HepG2 (cell line): ENCODE measurements around the gene STEAP2. TPM values are rescaled to one million over a fixed set of nuclear protein-coding genes. Genes with fewer than 3 reads are reported as not detected.

Experiments used
- ATAC-seq: fragments of 200-7000 bp; cut with Tn5 transposase; 3 replicates; pipeline ENCODE4 v1.9.1; 2020; ENCODE audit warnings: mild to moderate bottlenecking, moderate library complexity
- BruUV-seq: library from RNA; stranded (reverse); fragments of 400-500 nt; replicated peaks from 2 replicates; lab custom pipeline; 2021; lab: Mats Ljungman, UMichigan
- CTCF ChIA-PET: fragments of 300-600 bp; formaldehyde crosslinking; extraction: SDS; loops from one replicate; lab custom pipeline; 2021; ENCODE audit warnings: low total read pairs, inconsistent platforms, low intra/inter-chr PET ratio; lab: Yijun Ruan, JAX
- POLR2A ChIA-PET: fragments of 350-600 bp; sonication (Branson Sonifier 250); formaldehyde crosslinking; loops from one replicate; lab custom pipeline; 2020; ENCODE audit warnings: antibody characterized with exemption, inconsistent platforms; lab: Yijun Ruan, JAX
- DNase-seq: peaks from one replicate; pipeline ENCODE4 v3.0.0-alpha.2; 2015; ENCODE audit warnings: low spot score
- FAIRE-seq: peaks from 3 replicates; lab custom pipeline; 2011; peaks lifted over from hg19 to GRCh38; lab: Jason Lieb, UNC
- H2AFZ ChIP-seq: one replicate; pipeline ENCODE4 v1.6.1; 2011; ENCODE audit warnings: low read length, inconsistent platforms
- H3K27ac ChIP-seq: fragments of 300-600 bp; 3 replicates; pipeline ENCODE4 v1.8.0; 2011; ENCODE audit warnings: mixed run types, mild to moderate bottlenecking, mixed read lengths, low read length, inconsistent platforms; ENCODE audit not compliant: insufficient read depth; ENCODE audit errors: extremely low read length
- H3K27me3 ChIP-seq, 2 experiments: fragments of 200-600 bp in 1 of 2; 2 replicates in 1 of 2; 3 replicates in 1 of 2; pipeline versions ENCODE4 v1.6.0 to v1.8.0; 2011; ENCODE audit warnings: low read length in 2 of 2, mild to moderate bottlenecking in 2 of 2, moderate library complexity in 2 of 2, inconsistent platforms in 1 of 2; ENCODE audit not compliant: insufficient read depth in 2 of 2, control insufficient read depth in 1 of 2
- H3K36me3 ChIP-seq, 2 experiments: fragments of 200-600 bp in 1 of 2; replicated peaks in 1 of 2; 2 replicates in 1 of 2; 3 replicates in 1 of 2; pipeline versions ENCODE4 v1.5.1 to v1.8.0; 2011; ENCODE audit warnings: low read length in 2 of 2, inconsistent platforms in 1 of 2; ENCODE audit not compliant: insufficient read depth in 2 of 2, control insufficient read depth in 1 of 2
- H3K4me1 ChIP-seq: 2 replicates; pipeline ENCODE4 v1.5.1; 2012; ENCODE audit warnings: low read length, inconsistent platforms; ENCODE audit not compliant: insufficient read depth
- H3K4me2 ChIP-seq: 2 replicates; pipeline ENCODE4 v1.6.0; 2011; ENCODE audit warnings: low read depth, low read length, inconsistent platforms
- H3K4me3 ChIP-seq, 3 experiments: fragments of 200-600 bp in 1 of 3; sonication (generic), shearing (Covaris generic) in 1 of 3; replicated peaks in 1 of 3; 2 replicates each; pipeline ENCODE4 v1.5.1; 2011 to 2016; ENCODE audit warnings: low read length in 3 of 3, inconsistent platforms in 2 of 3, low read depth in 2 of 3, mild to moderate bottlenecking in 2 of 3, control low read depth in 1 of 3, mixed read lengths in 1 of 3; ENCODE audit not compliant: insufficient read depth in 1 of 3
- H3K79me2 ChIP-seq: one replicate; pipeline ENCODE4 v1.6.1; 2011; ENCODE audit warnings: low read length, inconsistent platforms; ENCODE audit not compliant: insufficient read depth
- H3K9ac ChIP-seq: 2 replicates; pipeline ENCODE4 v1.6.0; 2011; ENCODE audit warnings: mild to moderate bottlenecking, low read depth, low read length, inconsistent platforms; ENCODE audit not compliant: insufficient read depth
- H3K9me3 ChIP-seq: 2 replicates; pipeline ENCODE4 v1.5.1; 2012; ENCODE audit warnings: mild to moderate bottlenecking, low read length
- H4K20me1 ChIP-seq: 2 replicates; pipeline ENCODE4 v1.6.0; 2011; ENCODE audit warnings: inconsistent platforms, mild to moderate bottlenecking, low read length, moderate library complexity; ENCODE audit not compliant: insufficient read depth
- HNRNPH1 ChIP-seq: fragments of 200-400 bp; formaldehyde crosslinking; optimal IDR thresholded peaks from 2 replicates; pipeline ENCODE3; 2017; ENCODE audit warnings: mild to moderate bottlenecking, low read depth, low read length
- POLR2AphosphoS5 ChIP-seq: IDR thresholded peaks from 2 replicates; pipeline ENCODE4 v1.6.1; 2012; ENCODE audit warnings: low read depth, low read length
- SMC3 ChIP-seq: IDR thresholded peaks from 2 replicates; pipeline ENCODE4 v1.6.1; 2011; ENCODE audit warnings: low read length, improper control_type of control experiment
- SRSF4 ChIP-seq: fragments of 200-400 bp; formaldehyde crosslinking; IDR thresholded peaks from one replicate; pipeline ENCODE4 v1.6.1; 2018; ENCODE audit warnings: mild to moderate bottlenecking, low read depth, low read length, moderate library complexity; ENCODE audit not compliant: poor library complexity, severe bottlenecking
- WGBS: methylation state at CpG from one replicate; pipeline ENCODE4 v1.1.6; 2017; ENCODE audit warnings: low lambda C conversion rate; 5-methylcytosine and 5-hydroxymethylcytosine counted together
- in situ Hi-C: cut with HindIII; loops from 2 replicates; pipeline ENCODE4 v1.10.0; 2017; ENCODE audit warnings: low pct_unique_long_range_greater_than_20kb; ENCODE audit not compliant: extremely low pct_ligation_motif_present
- intact Hi-C: fragments of 100-400 bp; cut with micrococcal nuclease; formaldehyde crosslinking; loops from one replicate; pipeline ENCODE4 v1.10.0; 2022; ENCODE audit not compliant: unreplicated experiment
- polyA plus RNA-seq, 8 experiments: library from polyadenylated mRNA; depleted of rRNA in 3 of 8; stranded (reverse) in 7 of 8; unstranded in 1 of 8; fragments of >200 nt; fragmentation: Illumina TruSeq in 4 of 8; extraction: Trizol in 4 of 8; gene quantifications; 2 replicates each; pipeline versions ENCODE4 v1.2.1 to v1.2.3, GENCODE V29; 2011 to 2016; ENCODE audit warnings: low read depth in 4 of 8, missing spikeins in 1 of 8, mixed read lengths in 1 of 8; ENCODE audit not compliant: insufficient read depth in 1 of 8
- total RNA-seq, 5 experiments: library from RNA; depleted of rRNA; stranded (reverse); fragments of >200 nt; fragmentation: Illumina TruSeq; extraction: Trizol; gene quantifications; 2 replicates each; pipeline ENCODE4 v1.2.3, GENCODE V29; 2016; ENCODE audit warnings: low read depth in 1 of 5
- TF ChIP-seq, protein P1 (sequence below): IDR thresholded peaks from 2 replicates; pipeline ENCODE4 v1.6.1; 2016; ENCODE audit warnings: missing compliant biosample characterization, missing genetic modification reagents, borderline replicate concordance
- TF ChIP-seq, protein P2 (sequence below): IDR thresholded peaks from 2 replicates; pipeline ENCODE4 v1.6.1; 2012; ENCODE audit warnings: inconsistent platforms
- TF ChIP-seq, protein P3 (sequence below): sonication (generic); formaldehyde crosslinking; IDR thresholded peaks from 2 replicates; pipeline ENCODE4 v1.5.0; 2020; ENCODE audit warnings: missing genetic modification reagents

Gene STEAP2
- total and polyA plus RNA-seq, 2 of the 13 experiments (the other 11 are each of a cell fraction or from before 2014, with no cell fraction given) = 4.3 to 4.4 TPM

DNA sequence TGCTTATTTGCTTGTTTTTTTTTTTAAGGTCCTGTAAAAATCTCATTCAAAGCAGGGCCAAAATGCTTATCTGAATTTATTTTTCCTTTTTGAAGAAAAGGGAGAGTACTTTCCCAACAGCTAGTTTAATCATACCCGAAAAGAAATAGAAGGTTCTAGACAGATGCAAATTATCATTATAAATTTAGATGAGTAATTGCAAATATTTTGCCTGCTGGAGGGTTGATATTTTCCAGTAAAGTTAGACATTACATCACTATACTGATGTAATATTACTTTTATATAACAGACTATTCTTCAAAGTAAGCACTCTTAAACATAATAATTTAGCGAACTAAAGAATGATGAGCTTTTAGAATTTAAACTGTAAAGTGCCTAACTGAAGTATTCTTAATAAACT is 19.3 kb downstream of the STEAP2 start:
- TF ChIP-seq, protein P1, sequence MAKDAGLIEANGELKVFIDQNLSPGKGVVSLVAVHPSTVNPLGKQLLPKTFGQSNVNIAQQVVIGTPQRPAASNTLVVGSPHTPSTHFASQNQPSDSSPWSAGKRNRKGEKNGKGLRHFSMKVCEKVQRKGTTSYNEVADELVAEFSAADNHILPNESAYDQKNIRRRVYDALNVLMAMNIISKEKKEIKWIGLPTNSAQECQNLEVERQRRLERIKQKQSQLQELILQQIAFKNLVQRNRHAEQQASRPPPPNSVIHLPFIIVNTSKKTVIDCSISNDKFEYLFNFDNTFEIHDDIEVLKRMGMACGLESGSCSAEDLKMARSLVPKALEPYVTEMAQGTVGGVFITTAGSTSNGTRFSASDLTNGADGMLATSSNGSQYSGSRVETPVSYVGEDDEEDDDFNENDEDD = no peak
- no peak for TF ChIP-seq POLR2AphosphoS5
- TF ChIP-seq, protein P2, sequence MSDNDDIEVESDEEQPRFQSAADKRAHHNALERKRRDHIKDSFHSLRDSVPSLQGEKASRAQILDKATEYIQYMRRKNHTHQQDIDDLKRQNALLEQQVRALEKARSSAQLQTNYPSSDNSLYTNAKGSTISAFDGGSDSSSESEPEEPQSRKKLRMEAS = no peak
- no peak for TF ChIP-seq SRSF4
- no peak for TF ChIP-seq HNRNPH1
- no peak for TF ChIP-seq SMC3
- TF ChIP-seq, protein P3, sequence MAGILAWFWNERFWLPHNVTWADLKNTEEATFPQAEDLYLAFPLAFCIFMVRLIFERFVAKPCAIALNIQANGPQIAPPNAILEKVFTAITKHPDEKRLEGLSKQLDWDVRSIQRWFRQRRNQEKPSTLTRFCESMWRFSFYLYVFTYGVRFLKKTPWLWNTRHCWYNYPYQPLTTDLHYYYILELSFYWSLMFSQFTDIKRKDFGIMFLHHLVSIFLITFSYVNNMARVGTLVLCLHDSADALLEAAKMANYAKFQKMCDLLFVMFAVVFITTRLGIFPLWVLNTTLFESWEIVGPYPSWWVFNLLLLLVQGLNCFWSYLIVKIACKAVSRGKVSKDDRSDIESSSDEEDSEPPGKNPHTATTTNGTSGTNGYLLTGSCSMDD (CRISPR knock-in tag) = no peak
- WGBS = 93% methylated on average over 2 of the region's 2 CpGs
- no peak overlapping the region for H3K4me3 ChIP-seq
- H3K4me2 ChIP-seq = no peak overlapping the region
- no peaks in the 10 kb centered on the region for H3K36me3 ChIP-seq
- intact Hi-C loops (no loop called here), in situ Hi-C loops (no loop called here)
- ATAC-seq (no peak), FAIRE-seq (no peak), DNase-seq (no peak)
- peaks cover 18% of the 10 kb centered on the region for H3K4me1 ChIP-seq
- POLR2A ChIA-PET = no interaction called here
- H3K79me2 ChIP-seq = no peaks in the 10 kb centered on the region
- H3K9ac ChIP-seq = no peak overlapping the region
- no peaks in the 10 kb centered on the region for H4K20me1 ChIP-seq
- no peaks in the 10 kb centered on the region for H3K9me3 ChIP-seq
- H3K27ac ChIP-seq = no peak overlapping the region
- no peaks in the 10 kb centered on the region for H3K27me3 ChIP-seq
- CTCF ChIA-PET = no interaction called here
- no TSS peak for BruUV-seq
- no peak overlapping the region for H2AFZ ChIP-seq
